Measurements from ENCODE around the gene MYO9B.

DNA sequence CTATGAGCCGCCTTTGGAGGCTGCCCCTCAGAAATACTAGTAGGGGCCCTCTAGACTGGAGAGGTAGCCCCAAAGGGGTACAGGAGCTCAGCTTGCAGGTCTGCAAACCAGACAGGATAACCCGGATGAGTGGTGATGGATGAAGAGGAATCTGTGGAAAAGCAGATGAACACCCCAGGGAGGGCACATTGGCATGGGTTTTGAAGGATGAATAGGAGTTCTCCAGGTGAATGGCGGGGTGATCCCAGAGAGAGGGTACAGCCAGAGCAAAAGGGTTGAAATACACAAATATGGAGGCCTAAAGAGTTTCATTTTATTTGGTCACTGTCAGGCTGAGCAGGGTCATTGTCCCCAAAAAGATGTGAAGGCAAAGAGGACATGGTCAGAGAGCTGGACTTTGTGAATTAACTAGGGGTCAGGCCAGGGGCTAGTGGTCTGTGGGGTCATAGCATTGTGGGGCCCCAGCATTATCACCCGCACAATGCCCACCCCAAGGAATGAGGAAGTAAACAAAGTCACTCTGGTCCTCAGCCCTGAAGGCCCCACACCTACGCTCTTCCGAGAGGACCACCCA lies 165.3 kb downstream of the MYO9B start:
- TF ChIP-seq EZH2 (IDR thresholded peaks at IDR 0.05; ENCODE audit: low read length): no peak
- TF ChIP-seq, protein P1, sequence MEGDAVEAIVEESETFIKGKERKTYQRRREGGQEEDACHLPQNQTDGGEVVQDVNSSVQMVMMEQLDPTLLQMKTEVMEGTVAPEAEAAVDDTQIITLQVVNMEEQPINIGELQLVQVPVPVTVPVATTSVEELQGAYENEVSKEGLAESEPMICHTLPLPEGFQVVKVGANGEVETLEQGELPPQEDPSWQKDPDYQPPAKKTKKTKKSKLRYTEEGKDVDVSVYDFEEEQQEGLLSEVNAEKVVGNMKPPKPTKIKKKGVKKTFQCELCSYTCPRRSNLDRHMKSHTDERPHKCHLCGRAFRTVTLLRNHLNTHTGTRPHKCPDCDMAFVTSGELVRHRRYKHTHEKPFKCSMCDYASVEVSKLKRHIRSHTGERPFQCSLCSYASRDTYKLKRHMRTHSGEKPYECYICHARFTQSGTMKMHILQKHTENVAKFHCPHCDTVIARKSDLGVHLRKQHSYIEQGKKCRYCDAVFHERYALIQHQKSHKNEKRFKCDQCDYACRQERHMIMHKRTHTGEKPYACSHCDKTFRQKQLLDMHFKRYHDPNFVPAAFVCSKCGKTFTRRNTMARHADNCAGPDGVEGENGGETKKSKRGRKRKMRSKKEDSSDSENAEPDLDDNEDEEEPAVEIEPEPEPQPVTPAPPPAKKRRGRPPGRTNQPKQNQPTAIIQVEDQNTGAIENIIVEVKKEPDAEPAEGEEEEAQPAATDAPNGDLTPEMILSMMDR (optimal IDR thresholded peaks at IDR 0.05 in 1 of 3, IDR thresholded peaks at IDR 0.05 in 1 of 3, conservative IDR thresholded peaks at IDR 0.05 in 1 of 3; ENCODE audit: extremely low read depth in 1 of 3, insufficient read depth in 2 of 3, low read length in 3 of 3): no peak
